Duodenal mucosa (tissue), 2 donors: ENCODE results near the gene LCN2.
"Not testable (repeated sequence)": the region's sequence is repeated elsewhere in the genome, so short reads cannot be mapped to it uniquely, and the experiment has no call there.

ENCODE experiments used
- H3K27ac ChIP-seq: one replicate; pipeline ENCODE4 v1.7.0; 2013; ENCODE audit warnings: low read depth, low read length
- H3K27me3 ChIP-seq, 2 donors: one replicate each; pipeline ENCODE4 v1.7.0; 2013; ENCODE audit warnings: low read length in 2 of 2, control low read depth in 1 of 2; ENCODE audit not compliant: insufficient read depth in 2 of 2, control insufficient read depth in 1 of 2
- H3K36me3 ChIP-seq, 2 donors: one replicate each; pipeline ENCODE4 v1.7.0; 2013; ENCODE audit warnings: low read length in 2 of 2, control low read depth in 1 of 2; ENCODE audit not compliant: insufficient read depth in 2 of 2, control insufficient read depth in 1 of 2
- H3K4me1 ChIP-seq, 2 donors: one replicate each; pipeline ENCODE4 v1.7.0; 2013; ENCODE audit warnings: low read length in 2 of 2, control low read depth in 1 of 2; ENCODE audit not compliant: insufficient read depth in 2 of 2, control insufficient read depth in 1 of 2
- H3K4me3 ChIP-seq, 2 donors: one replicate each; pipeline ENCODE4 v1.7.0; 2013; ENCODE audit warnings: low read length in 2 of 2, low read depth in 1 of 2
- H3K9ac ChIP-seq, 2 donors: one replicate each; pipeline ENCODE4 v1.7.0; 2013; ENCODE audit warnings: low read length in 2 of 2, low read depth in 1 of 2
- H3K9me3 ChIP-seq, 2 donors: one replicate each; pipeline ENCODE4 v1.7.0; 2013; ENCODE audit warnings: low read length in 2 of 2, control low read depth in 1 of 2; ENCODE audit not compliant: control insufficient read depth in 1 of 2

LCN2 gene

DNA sequence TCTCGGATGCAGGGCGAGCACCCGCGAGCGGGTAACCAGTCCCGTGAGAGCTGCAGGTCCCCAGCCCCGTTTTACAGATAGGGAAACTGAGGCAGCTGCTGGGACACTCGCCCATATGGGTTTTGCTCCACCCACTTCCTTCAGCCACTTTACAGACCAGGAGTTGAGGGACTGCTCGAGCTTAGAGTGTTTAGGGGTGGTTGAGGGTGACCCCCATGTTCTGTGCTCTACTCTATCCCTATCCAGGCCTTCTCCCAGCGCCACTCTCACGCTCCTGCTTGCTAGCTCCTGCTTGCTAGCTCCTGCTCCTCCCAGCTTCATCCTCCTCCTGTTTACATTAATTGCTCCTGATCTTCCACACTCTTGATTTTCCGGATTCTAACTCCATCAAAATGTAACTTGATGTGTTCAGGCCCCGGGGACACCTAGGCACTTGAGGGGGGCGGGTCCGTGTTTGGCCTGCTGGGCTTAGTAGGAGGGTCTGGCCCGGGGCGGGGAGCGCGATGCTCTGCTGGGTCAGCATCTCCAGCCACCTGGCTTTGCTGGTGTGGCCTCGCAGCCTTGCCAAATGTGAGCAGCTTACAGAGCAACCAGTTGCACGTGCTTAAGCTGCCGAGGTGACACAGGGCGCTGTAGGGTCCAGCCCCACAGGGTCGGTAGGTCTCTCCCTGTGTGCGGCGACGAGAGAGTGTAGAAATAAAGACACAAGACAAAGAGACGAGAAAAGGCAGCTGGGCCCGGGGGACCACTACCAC, 20.2 kb upstream of the LCN2 start:
- H3K9me3 ChIP-seq = no peaks in the 10 kb centered on the region
- peak overlapping the region; percentile 90 to 95 for H3K9ac ChIP-seq
- H3K27me3 ChIP-seq = no peaks in the 10 kb centered on the region
- peaks cover 5 to 8% of the 10 kb centered on the region in 2 donors for H3K36me3 ChIP-seq
- H3K4me3 ChIP-seq = peak overlapping the region; percentile 94 to 95
- H3K27ac ChIP-seq = no peak overlapping the region
- H3K4me1 ChIP-seq = peaks cover 23 to 25% of the 10 kb centered on the region in 2 donors

DNA sequence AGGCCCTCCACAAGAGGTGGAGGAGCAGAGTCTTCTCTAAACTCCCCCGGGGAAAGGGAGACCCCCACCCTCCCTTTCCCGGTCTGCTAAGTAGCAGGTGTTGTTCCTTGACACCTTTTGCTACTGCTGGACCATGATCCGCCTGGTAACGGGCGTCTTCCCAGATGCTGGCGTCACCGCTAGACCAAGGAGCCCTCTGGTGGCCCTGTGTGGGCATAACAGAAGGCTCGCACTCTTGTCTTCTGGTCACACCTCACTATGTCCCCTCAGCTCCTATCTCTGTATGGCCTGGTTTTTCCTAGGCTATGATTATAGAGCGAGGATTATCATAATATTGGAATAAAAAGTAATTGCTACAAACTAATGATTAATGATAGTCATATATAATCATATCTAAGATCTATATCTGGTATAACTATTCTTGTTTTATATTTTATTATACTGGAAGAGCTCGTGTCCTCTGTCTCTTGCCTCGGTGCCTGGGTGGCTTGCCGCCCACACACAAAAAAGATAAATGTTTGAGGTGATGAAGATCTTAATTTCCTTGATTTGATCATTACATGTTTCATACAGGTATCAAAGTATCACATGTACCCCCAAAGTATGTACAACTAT, 19.2 kb upstream of the LCN2 start:
- H3K36me3 ChIP-seq, H3K4me3 ChIP-seq, H3K27ac ChIP-seq, H3K9me3 ChIP-seq, H3K27me3 ChIP-seq, H3K9ac ChIP-seq: not testable (repeated sequence)
- H3K4me1 ChIP-seq = peaks cover 18 to 24% of the 10 kb centered on the region in 2 donors

DNA sequence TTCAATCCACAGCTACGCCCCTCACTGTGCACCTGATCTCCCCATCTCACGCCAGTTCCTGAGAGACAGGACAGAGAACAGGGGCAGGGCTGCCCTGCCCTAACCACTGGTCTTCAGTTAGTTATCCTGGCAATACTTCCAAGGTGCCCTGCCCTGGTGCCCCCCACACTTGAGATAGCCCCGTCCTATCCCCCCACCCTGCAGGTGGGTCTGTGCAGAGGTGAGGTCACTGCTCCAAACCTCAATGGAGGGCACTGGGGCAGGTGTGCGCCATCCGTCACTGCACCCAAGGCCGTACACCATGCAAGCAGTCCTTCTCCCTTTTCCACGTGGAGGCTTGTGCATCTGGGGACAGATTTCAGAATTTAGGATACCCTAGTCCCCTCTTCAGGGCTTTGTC, 18.6 kb upstream of the LCN2 start:
- not testable (repeated sequence) for H3K27ac ChIP-seq, H3K4me3 ChIP-seq, H3K9me3 ChIP-seq, H3K9ac ChIP-seq, H3K36me3 ChIP-seq, H3K27me3 ChIP-seq
- peaks cover 13 to 19% of the 10 kb centered on the region in 2 donors for H3K4me1 ChIP-seq

DNA sequence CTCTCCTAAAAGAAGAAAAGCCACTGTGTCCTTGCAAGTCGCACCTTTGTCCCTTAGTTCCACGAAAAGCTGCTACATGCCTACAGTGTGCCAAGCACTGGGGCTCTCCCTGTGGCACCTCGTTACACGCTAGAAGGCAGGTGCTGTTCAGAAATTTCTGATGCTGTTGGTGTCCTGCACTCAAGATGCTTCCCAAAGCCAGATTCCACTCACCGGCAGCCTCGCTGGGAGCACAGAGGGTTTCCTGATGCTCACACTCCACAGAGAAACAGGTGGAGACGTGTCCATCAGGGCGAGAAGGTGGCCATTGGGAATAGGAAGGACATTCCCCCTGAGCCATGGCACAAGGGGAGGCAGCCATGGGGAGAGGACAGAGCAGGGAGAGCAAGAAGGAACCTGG, 17.9 kb upstream of the LCN2 start:
- not testable (repeated sequence) for H3K36me3 ChIP-seq, H3K9me3 ChIP-seq, H3K27ac ChIP-seq, H3K27me3 ChIP-seq, H3K9ac ChIP-seq, H3K4me3 ChIP-seq
- peaks cover 7 to 12% of the 10 kb centered on the region in 2 donors for H3K4me1 ChIP-seq

DNA sequence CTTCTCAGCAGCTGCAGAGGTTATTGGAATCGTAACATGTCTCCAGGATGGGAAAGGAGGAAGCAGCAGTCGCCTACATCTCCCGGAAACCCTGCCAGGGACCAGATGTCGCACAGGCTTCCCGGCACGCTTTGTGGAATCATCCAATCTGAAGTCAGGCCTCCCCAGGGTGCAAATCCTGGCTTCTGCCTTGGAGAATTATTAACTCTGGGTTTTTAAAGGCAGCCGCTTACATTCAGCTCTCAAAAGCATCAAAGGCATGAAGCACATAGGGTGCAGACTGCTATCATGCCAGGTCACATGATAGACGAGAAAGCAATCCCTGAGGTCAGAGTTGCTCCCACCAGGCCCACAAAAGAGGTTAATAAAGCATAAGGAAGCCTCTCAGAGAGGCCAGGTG, 17.1 kb upstream of the LCN2 start:
- not testable (repeated sequence) for H3K9me3 ChIP-seq, H3K4me3 ChIP-seq, H3K27ac ChIP-seq, H3K4me1 ChIP-seq, H3K27me3 ChIP-seq, H3K36me3 ChIP-seq, H3K9ac ChIP-seq

DNA sequence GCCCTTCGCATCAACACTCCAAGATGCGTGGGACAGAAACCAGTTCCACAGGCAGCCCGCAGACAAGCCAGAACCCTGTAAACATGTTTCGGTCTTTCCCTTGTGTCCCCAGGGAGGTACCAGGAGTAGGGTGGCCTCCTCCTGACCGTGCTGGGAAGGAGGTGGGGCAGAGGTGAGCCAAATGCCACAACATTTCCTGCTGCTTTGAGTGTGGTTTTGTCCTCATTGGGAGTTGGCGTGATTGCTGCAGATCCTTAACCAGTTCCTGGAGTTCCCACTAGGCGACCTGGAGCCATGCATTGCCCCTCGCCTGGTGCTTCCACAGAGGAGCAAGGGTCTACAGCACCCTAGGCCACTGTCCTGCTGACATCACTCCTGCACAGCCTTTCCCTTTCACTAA, 13.7 kb upstream of the LCN2 start:
- not testable (repeated sequence) for H3K9ac ChIP-seq, H3K4me1 ChIP-seq, H3K27ac ChIP-seq, H3K27me3 ChIP-seq, H3K36me3 ChIP-seq, H3K4me3 ChIP-seq, H3K9me3 ChIP-seq

DNA sequence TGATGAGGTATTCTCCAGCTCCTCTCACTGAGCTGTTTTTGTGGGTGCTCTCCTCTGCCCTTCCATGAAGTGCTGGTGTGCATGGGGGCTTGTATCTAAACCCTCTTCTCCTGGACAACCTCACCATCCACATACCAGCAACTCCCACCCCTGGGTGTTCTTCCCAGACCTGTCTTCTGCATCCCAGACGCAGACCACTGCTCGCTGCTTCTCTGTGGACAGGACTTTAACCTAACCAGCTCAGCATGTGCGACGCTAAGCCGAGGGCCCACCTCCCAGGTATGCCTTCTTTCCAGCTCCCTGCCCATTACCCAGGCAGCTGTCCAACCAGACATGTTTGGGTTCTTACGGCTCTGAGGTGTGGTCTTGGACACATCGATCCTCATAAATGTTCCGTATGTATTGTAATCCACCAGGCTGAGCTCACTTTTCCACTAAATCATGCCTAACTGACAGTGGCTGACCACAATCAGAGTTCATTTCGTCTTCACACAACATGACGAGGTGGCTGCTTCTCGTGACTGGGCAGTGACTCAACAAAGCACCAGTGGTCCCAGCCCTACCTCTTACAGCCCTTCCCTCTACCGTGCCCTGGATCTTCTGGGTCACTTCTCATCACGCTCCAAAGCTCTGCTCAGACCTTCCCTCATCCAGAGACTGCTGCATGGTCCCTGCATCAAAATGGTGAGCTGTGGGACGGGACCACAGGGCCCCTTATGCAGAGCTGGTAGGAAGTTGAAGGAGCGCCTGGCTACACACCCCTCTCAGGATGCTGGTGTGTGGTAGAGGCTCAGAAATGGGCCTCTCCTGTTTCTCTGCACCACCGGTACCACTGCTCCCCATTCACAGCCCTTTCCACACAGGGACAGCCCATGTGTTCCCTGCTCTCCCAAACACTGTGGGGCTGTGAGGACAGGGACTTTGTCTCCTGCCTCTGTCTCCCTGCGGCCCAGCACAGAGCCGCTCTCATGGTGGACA, 12.1 kb upstream of the LCN2 start:
- Histone ChIP-seq H3K4me1 (no peaks in the 10 kb centered on the region), H3K9me3 (no peaks in the 10 kb centered on the region), H3K27ac (no peak overlapping the region), H3K9ac (no peak overlapping the region), H3K36me3 (no peaks in the 10 kb centered on the region), H3K27me3 (no peaks in the 10 kb centered on the region), H3K4me3 (no peak overlapping the region)

DNA sequence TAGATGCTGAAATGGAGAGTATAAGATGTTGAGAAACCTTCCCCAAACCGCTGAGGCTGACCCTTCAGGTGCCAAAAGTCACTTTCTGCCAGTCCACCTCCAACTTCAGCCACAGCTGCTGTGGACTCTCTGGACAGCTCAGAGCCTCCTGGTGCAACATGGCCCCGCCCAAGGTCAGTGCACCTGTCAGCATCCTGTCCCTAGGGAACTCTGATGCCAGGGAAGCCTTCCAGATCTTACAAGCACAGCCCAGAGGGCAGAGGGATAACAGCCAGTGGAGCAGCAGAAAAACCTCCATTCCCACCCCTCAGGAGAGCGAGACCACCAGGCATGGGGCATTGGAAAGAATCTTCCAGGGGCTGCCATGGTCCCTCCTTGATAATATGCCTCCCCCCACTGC, 11.3 kb upstream of the LCN2 start:
- Histone ChIP-seq H3K36me3 (no peaks in the 10 kb centered on the region), H3K9ac (no peak overlapping the region), H3K27me3 (no peaks in the 10 kb centered on the region), H3K4me1 (no peaks in the 10 kb centered on the region), H3K4me3 (no peak overlapping the region), H3K27ac (no peak overlapping the region), H3K9me3 (no peaks in the 10 kb centered on the region)

DNA sequence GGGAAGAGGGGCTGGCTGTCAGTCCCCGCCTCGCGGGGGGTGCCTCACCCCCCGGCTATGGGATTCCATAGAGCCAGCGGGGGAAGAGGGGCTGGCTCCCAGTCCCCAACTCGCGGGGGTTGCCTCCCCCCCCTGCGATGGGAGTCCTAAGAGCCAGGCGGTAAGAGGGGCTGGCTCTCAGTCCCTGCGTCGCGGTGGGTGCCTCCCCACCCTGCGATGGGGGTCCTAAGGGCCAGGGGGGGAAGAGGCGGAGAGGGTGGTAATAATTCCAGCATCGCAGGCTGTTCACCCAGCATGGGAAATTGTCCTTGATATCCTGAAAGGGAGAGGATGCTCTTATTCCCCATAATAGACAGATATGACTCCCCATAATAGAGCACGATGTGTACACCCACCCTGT, 9.6 kb upstream of the LCN2 start:
- no peaks in the 10 kb centered on the region for H3K27me3 ChIP-seq
- peaks cover 0 to 8% of the 10 kb centered on the region in 2 donors for H3K4me1 ChIP-seq
- H3K9me3 ChIP-seq = no peaks in the 10 kb centered on the region
- H3K27ac ChIP-seq = no peak overlapping the region
- H3K4me3 ChIP-seq = no peak overlapping the region
- H3K9ac ChIP-seq = no peak overlapping the region
- H3K36me3 ChIP-seq = no peaks in the 10 kb centered on the region

DNA sequence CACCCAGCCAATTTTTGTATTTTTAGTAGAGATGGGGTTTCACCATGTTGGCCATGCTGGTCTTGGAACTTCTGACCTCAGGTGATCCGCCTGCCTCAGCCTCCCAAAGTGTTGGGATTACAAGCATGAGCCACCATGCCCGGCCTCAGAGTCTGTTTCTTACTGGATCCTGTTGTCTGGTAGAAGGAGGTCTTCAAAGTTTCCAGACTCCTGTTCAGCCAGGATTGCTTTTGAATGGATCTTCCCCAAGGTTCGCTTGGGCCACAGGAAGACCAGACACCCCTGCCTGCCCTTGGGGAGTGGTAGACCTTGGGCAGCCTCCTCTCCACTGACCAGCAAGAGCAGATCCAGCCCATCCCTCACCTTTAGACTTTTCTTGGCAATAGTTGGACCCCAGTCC, 7.6 kb upstream of the LCN2 start:
- Histone ChIP-seq H3K4me1 (peaks cover 0 to 8% of the 10 kb centered on the region in 2 donors), H3K36me3 (no peaks in the 10 kb centered on the region), H3K27ac (no peak overlapping the region)

More for the DNA sequence above, 7.6 kb upstream of the LCN2 start:
- no peaks in the 10 kb centered on the region for H3K27me3 ChIP-seq
- no peaks in the 10 kb centered on the region for H3K9me3 ChIP-seq
- H3K9ac ChIP-seq = no peak overlapping the region
- H3K4me3 ChIP-seq = no peak overlapping the region
